Suprapubic skin (tissue), 4 donors: ENCODE measurements around the gene TSPEAR.

Experiments
- EP300 ChIP-seq: sonication (generic); formaldehyde crosslinking; IDR thresholded peaks from one replicate; pipeline ENCODE4 v1.6.1; 2017; ENCODE audit warnings: antibody characterized with exemption
- POLR2A ChIP-seq, 2 donors: fragments of 450-650 bp; IDR thresholded peaks; one replicate each; pipeline ENCODE4 v1.6.1; 2017; ENCODE audit warnings: antibody characterized with exemption in 2 of 2, mild to moderate bottlenecking in 2 of 2, moderate library complexity in 2 of 2
- POLR2AphosphoS5 ChIP-seq, 3 donors: sonication (generic); formaldehyde crosslinking; IDR thresholded peaks; one replicate each; pipeline ENCODE4 v1.6.1; 2017; ENCODE audit warnings: antibody characterized with exemption in 3 of 3
- TF ChIP-seq, protein P1 (sequence below), 2 donors: fragments of 200-600 bp in 1 of 2; fragments of 450-650 bp in 1 of 2; sonication (generic) in 1 of 2; IDR thresholded peaks; one replicate each; pipeline ENCODE4 v1.5.1; 2016 to 2019; ENCODE audit warnings: antibody characterized with exemption in 2 of 2, mild to moderate bottlenecking in 1 of 2, moderate library complexity in 1 of 2

DNA sequence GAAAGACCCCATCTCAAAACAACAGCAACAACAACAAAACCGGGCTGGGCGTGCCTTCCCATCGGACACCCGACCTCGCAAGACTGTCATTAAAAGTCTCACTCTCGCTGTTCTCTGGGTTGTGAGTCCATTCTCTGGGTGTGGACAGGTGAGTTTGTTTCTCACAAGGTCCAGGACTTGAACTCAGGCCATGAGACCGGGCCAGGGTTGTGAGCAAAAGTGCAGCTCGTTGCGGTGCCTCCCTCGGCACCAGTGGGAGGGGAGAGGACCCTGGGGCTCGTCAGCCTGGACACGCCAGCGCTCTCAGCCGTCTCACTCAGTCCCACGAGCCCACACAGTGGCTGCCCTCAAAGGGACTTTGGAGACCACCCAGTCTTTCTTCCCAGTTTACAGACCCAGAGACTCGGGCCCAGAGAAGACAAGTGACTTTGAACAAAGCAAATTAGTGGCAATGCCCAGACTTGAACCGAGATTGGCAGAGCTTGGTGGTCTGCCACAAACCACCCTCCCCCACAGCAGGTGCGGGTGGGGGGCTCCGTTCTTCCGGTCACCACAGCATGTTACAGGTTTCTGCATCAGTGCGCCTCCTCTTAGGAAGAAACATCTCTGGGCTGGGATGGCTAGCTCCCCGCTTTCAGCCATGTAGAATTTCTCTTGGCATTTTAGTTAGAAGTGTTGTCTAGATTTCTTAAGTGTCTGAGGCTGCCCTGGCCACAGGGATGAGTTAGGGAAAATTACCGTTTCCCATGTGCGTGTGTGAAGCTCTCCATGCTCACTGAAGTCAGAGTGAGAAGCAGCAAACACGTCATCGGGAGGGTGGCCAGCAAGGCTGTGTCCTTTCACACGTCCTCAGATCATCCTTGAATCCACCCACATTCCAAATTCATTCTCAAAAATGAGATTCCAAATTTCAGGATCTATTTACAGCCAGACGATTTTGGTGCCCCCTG is 227.8 kb downstream of the TSPEAR start:
- TF ChIP-seq, protein P1, sequence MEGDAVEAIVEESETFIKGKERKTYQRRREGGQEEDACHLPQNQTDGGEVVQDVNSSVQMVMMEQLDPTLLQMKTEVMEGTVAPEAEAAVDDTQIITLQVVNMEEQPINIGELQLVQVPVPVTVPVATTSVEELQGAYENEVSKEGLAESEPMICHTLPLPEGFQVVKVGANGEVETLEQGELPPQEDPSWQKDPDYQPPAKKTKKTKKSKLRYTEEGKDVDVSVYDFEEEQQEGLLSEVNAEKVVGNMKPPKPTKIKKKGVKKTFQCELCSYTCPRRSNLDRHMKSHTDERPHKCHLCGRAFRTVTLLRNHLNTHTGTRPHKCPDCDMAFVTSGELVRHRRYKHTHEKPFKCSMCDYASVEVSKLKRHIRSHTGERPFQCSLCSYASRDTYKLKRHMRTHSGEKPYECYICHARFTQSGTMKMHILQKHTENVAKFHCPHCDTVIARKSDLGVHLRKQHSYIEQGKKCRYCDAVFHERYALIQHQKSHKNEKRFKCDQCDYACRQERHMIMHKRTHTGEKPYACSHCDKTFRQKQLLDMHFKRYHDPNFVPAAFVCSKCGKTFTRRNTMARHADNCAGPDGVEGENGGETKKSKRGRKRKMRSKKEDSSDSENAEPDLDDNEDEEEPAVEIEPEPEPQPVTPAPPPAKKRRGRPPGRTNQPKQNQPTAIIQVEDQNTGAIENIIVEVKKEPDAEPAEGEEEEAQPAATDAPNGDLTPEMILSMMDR (IDR thresholded peaks at IDR 0.05), result no peak
- TF ChIP-seq POLR2A (IDR thresholded peaks at IDR 0.05) (no peak), EP300 (no peak), POLR2AphosphoS5 (IDR thresholded peaks at IDR 0.05) (no peak)
